ENCODE data around the gene OR13A1. TPM values are rescaled to one million over a fixed set of nuclear protein-coding genes. Genes with fewer than 3 reads are reported as not detected.
"Not testable (repeated sequence)": the region's sequence is repeated elsewhere in the genome, so short reads cannot be mapped to it uniquely, and the experiment has no call there.

Gene OR13A1
- total RNA-seq, 2 experiments from 2014 or later, result not detected

GRCh38 chr10:45325116-45325515 is 9.7 kb upstream of the OR13A1 start:
- TF ChIP-seq CTCF (IDR thresholded peaks at IDR 0.05), result no peak
- ATAC-seq (no peak), DNase-seq (no peak)
- Mint-ChIP-seq H3K27me3 (peaks cover 9% of the 10 kb centered on the region), H3K36me3 (ENCODE audit: low read depth) (no peaks in the 10 kb centered on the region), H3K4me1 (ENCODE audit: low read depth) (no peaks in the 10 kb centered on the region), H3K4me3 (no peak overlapping the region), H3K9me3 (peaks cover 14% of the 10 kb centered on the region), H3K27ac (no peak overlapping the region)
- intact Hi-C loops (cut with micrococcal nuclease), result no loop called here
- ChIA-PET CTCF (no interaction called here), POLR2A (no interaction called here)

GRCh38 chr10:45319702-45320101 is 4.3 kb upstream of the OR13A1 start:
- POLR2A ChIA-PET, result no interaction called here
- DNase-seq, result no peak
- H3K27ac Mint-ChIP-seq, result no peak overlapping the region
- H3K36me3 Mint-ChIP-seq (ENCODE audit: low read depth), result no peaks in the 10 kb centered on the region
- no peaks in the 10 kb centered on the region for H3K4me1 Mint-ChIP-seq (ENCODE audit: low read depth)
- H3K4me3 Mint-ChIP-seq, result no peak overlapping the region
- H3K9me3 Mint-ChIP-seq, result no peaks in the 10 kb centered on the region
- no peak for ATAC-seq
- peaks cover 5% of the 10 kb centered on the region for H3K27me3 Mint-ChIP-seq
- CTCF ChIA-PET, result no interaction called here
- intact Hi-C loops (cut with micrococcal nuclease), result no loop called here
- no peak for TF ChIP-seq CTCF (IDR thresholded peaks at IDR 0.05)

- intact Hi-C loops (cut with micrococcal nuclease), result no loop called here
These were observed 2.0 kb downstream of the OR13A1 start for GRCh38 chr10:45313264-45313873.

GRCh38 chr10:45308707-45309106 is 6.7 kb downstream of the OR13A1 start:
- no peak for DNase-seq
- ChIA-PET POLR2A (no interaction called here), CTCF (no interaction called here)
- Mint-ChIP-seq H3K36me3 (ENCODE audit: low read depth) (peaks cover 1% of the 10 kb centered on the region), H3K27ac (no peak overlapping the region), H3K4me3 (no peak overlapping the region), H3K4me1 (ENCODE audit: low read depth) (no peaks in the 10 kb centered on the region), H3K9me3 (peaks cover 10% of the 10 kb centered on the region), H3K27me3 (no peaks in the 10 kb centered on the region)
- no peak for ATAC-seq
- no peak for TF ChIP-seq CTCF (IDR thresholded peaks at IDR 0.05)
- intact Hi-C loops (cut with micrococcal nuclease), result no loop called here

More at GRCh38 chr10:45313264-45313873, 2.0 kb downstream of the OR13A1 start:
- Mint-ChIP-seq H3K4me1 (ENCODE audit: low read depth) (no peaks in the 10 kb centered on the region), H3K27ac (no peak overlapping the region), H3K9me3 (peaks cover 10% of the 10 kb centered on the region), H3K27me3 (no peaks in the 10 kb centered on the region), H3K36me3 (ENCODE audit: low read depth) (peaks cover 1% of the 10 kb centered on the region), H3K4me3 (no peak overlapping the region)
- ATAC-seq (no peak), DNase-seq (no peak)
- CTCF ChIA-PET, result no interaction called here
- POLR2A ChIA-PET, result no interaction called here
- TF ChIP-seq CTCF (IDR thresholded peaks at IDR 0.05), result no peak

- intact Hi-C loops (cut with micrococcal nuclease), result no loop called here
- CTCF ChIA-PET, result no interaction called here
- no peaks in the 10 kb centered on the region for H3K9me3 Mint-ChIP-seq
- no peak for TF ChIP-seq CTCF (IDR thresholded peaks at IDR 0.05)
- peaks cover 2% of the 10 kb centered on the region for H3K4me1 Mint-ChIP-seq (ENCODE audit: low read depth)
- POLR2A ChIA-PET, result no interaction called here
- no peak for ATAC-seq
- H3K4me3 Mint-ChIP-seq, result no peak overlapping the region
- no peak overlapping the region for H3K27ac Mint-ChIP-seq
- no peak for DNase-seq
- H3K27me3 Mint-ChIP-seq, result peaks cover 8% of the 10 kb centered on the region
- H3K36me3 Mint-ChIP-seq (ENCODE audit: low read depth), result no peaks in the 10 kb centered on the region
These were observed 12.8 kb downstream of the OR13A1 start for GRCh38 chr10:45302573-45302972.

- H3K36me3 Mint-ChIP-seq (ENCODE audit: low read depth); H3K9me3 Mint-ChIP-seq; CTCF ChIA-PET; intact Hi-C loops (cut with micrococcal nuclease); H3K27ac Mint-ChIP-seq; H3K27me3 Mint-ChIP-seq; ATAC-seq; H3K4me3 Mint-ChIP-seq; DNase-seq; POLR2A ChIA-PET: not testable (repeated sequence)
- H3K4me1 Mint-ChIP-seq (ENCODE audit: low read depth), result peaks cover 12% of the 10 kb centered on the region
These were observed 17.0 kb downstream of the OR13A1 start for GRCh38 chr10:45298341-45298955.

Measured in activated CD8-positive, alpha-beta T cell treated with anti-CD3 and anti-CD28 coated beads for 36 hours (primary cell).